HG03135 (cell line): ENCODE measurements around the gene MAPK1.
"Not testable (repeated sequence)": the region's sequence is repeated elsewhere in the genome, so short reads cannot be mapped to it uniquely, and the experiment has no call there.

Source experiments
- ATAC-seq: cut with Tn5 transposase; IDR thresholded peaks from one replicate; pipeline ENCODE4 v1.9.1; 2021; ENCODE audit warnings: mild to moderate bottlenecking, moderate library complexity; ENCODE audit not compliant: unreplicated experiment

Gene MAPK1

DNA sequence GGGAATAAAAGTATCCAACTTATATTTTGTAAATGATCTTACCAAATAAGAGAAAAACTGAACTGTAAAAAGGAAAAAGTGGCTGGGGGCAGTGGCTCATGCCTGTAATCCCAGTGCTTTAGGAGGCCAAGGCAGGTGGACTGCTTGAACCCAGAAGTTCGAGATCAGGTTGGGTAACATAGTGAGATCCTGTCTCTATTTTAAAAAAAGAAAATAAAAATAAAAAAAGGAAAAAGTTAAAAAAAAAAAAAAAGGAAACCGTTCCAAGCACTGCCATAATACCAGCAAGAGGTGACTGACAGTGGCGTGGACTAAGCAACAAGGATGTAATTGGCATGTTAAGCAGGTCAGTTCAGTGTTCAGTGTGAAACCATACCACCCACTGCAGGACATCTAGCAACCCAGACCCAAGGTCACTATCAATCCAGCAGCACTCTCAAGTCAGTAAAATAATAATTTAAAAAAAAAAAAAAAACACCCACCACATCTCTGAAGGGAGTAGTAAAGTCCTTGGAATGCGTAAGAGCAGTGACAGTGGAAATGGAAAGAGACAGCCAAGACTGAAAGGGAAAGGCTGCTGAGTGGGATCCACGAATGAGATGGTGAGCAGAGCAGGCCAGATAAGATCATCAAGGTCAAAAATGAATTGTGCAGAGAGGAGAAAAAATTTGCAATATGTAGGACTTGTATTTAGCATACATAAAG, 43.6 kb downstream of the MAPK1 start:
- ATAC-seq, result no peak

DNA sequence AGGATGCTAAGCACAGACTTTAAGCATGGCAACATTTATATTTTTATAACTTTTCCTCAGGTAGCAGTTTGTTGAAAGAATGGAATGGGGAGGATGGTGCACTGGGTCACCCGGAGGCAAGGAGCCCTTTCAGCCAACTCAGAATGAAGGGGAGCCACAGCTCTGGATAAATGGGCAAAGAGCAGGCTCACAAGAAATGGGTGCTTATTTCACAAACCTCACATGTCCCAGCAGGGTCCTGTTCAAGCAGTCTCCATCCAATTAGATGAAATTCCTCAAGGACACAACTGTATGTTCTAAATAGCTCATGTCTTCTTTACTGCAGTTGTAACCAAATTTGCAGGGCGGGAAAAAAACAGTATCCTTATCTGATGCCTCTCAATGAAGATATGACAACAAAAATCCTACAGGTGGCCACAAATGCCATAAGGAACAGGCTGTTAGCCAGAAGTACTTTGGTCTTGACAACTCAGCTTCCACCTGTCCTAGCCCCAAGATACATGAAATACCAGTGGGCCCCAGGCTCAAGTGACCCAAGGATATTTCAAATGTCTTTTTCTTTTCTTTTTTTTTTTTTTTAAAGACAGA, 48.2 kb downstream of the MAPK1 start:
- no peak for ATAC-seq

DNA sequence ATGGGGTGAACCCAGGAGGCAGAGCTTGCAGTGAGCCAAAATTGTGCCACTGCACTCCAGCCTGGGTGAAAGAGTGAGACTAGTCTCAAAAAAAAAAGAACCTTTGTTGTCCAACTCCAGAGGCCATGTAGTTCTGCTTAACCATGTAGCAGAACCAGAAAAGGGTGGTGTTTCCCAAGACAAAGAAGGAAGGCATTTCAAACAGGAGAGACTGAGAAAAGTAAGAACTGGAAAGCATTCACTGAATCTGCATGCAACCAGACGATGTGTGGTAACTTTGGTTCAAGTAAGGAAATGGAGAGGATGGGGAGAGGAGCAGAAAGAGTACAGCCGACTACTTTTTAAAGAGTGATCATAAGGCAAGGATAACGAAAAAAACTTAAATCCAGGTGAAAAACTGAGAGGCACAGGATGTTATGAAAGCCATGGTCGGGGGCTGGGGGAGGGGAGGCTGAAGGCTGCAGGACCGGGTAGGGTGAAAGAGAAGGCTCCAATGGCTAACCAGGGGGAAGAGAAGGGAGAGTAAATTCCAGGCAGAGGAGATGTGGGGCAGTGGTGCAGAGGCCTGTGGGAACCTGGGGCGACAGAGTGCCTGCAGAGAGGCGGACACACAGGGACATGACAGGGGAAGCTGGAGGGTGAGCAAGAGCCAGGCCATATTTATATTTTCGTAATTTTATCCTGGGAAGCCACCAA, 48.8 kb downstream of the MAPK1 start:
- no peak for ATAC-seq

DNA sequence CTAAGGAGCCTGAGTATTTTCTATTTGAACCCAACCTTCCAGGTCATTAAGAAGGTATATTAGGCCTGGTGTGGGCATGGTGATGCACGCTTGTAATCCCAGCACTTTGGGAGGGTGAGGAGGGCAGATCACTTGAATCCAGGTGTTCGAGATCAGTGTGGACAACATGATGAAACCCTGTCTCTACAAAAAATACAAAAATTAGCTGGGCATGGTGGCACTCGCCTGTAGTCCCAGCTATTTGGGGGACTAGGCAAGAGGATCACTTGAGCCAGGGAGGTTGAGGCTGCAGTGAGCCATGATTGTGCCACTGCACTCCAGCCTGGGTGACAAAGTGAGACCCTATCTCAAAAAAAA, 50.0 kb downstream of the MAPK1 start:
- not testable (repeated sequence) for ATAC-seq

DNA sequence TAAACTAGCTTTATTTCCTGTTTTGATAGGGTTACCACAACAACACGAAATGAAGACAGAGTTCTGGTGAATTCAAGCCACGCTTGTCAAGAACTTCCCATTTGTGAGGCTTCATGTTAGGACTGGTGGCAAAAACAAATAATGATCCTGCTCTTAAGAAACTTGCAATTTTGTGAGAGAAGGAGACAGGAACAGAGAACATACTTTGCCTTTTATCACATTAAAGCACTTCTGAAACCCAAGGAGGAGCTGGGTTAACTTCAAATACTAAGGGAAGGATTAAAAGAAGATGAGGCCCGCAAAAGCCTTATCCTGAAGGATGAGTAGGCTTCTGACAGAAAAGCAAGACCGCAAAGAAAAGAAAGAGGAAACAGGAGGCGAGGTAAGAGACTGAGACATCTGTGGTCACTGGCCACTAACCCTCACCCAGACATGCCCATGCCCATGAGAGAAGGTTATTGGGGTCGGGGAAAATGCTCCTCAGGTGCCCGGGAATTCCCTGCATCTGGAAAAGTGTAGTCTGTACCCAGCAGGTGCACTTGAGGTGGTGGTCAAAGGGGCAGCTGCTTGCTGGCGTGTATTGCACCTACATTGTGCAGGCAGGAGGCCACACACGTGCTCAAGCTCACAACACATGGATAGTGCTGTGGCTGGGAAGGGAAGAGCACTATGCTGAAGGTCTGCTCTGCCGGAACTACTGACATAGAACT, 50.5 kb downstream of the MAPK1 start:
- peak; percentile 79 for ATAC-seq

DNA sequence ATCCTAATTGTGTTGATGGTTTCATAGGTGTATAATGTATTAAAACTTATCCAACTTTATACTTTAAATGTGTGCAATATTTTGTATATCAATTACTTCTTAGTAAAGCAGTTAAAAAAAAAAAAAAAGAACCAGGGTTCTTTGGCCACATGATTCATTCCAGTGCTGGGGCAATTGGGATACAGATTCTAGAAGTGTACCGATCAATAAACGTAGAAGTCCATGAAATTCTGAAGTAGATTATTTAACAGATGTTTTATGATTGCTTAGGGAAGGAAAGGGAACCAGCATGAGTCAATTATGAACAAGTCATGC, 51.0 kb downstream of the MAPK1 start:
- no peak for ATAC-seq

DNA sequence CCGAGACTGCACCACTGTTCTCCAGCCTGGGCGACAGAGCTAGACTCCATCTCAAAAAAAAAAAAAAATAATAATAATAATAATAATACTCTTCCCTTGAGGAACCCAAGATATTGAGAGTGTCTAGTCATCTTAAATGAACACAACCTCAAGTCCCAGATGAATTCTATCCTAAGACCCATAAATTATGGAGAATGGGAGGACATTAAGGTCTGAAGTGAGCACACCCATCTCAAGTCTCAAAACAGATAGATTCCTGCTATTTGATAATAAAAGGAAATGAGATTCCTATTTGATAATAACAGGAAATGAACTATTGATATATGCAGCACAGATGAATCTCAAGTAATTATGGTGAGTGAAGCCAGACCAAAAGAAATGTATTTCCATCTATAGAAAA, 51.5 kb downstream of the MAPK1 start:
- ATAC-seq, result no peak

DNA sequence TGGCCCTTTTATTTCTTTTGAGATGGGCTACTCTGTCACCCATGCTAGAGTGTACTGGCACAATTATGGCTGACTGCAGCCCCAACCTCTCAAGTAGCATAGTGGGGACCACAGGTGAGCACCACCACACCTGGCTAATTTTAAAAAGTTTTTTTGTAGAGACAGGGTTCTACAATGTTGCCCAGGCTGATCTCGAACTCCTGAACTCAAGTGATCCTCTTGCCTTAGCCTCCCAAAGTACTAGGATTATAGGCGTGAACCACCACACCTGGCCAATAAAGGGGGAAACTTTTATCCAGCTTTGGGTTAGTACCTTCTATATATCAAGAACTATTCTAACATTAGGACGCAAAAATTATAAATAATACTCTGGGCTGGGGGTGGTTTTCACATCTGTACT, 52.1 kb downstream of the MAPK1 start:
- ATAC-seq, result no peak

DNA sequence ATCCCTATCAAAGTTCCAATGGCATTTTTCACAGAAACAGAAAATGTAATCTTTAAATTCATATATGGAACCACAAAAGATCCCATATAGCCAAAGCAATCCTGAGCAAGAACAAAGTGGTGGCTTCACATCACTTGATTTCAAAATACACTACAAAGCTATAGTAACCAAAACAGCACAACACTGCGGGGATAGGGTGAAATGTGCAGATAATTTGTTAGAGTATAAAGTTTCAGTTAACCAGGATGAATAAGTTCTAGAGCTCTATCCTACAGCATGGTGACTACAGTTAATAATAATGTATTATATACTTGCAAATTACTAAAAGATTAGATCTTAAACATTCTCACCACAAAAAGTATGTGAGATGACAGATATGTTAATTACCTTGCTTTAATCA, 55.5 kb downstream of the MAPK1 start:
- ATAC-seq, result no peak

DNA sequence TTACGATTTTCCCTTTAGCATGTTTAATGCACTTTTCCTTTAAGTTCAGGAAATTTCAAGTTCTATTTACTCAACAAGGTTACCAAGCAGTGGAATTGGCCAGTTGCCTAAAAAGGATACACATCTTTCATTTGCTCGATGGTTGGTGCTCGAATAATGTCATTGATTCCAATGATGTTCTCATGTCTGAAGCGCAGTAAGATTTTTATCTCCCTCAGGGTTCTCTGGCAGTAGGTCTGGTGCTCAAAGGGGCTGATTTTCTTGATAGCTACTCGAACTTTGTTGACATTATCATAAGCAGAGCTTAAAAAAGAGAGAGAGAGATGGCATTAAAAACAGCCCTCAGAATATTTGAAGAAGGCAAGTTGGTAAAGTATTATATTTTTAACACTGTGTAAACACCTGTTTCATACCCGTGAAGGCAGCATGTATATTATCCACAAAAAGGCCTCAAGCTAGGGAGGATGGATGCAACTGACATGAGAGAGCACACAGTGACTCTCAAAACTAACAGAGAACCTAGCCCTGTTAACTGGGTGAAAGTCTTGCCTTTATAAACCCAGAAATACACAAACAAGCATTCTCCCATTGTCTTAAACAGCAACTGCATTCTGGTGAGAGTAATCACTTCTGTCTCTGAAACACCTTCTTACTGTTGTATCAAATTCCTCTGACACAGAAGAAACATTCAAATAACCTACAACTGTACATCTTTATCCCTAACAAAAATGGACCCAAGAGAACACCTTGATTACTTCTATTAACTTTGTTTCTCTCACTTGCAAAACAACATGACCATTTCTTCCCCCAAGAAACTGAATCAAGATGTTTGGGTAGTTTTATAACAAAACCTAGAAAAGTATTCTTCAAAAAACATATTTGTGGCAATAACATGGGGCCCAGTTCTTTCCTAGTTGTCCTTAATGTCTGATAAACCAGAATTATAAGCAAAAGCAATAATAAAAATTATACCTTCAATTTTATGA, 59.6 kb downstream of the MAPK1 start:
- no peak for ATAC-seq

DNA sequence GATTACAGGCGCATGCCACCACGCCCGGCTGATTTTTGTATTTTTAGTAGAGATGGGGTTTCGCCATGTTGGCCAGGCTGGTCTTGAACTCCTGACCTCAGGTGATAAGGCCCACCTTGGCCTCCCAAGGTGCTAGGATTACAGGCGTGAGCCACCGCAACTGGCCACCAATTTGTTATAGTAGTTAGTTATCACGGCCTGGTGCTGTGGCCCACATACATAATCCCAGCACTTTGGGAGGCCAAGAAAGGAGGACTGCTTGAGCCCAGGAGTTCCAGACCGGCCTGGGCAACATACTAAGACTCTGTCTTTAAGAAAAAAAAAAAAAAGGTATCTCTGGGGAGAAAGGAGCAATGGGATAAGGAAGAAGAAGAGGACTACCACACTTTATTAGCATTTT, 62.1 kb downstream of the MAPK1 start:
- ATAC-seq, result not testable (repeated sequence)

DNA sequence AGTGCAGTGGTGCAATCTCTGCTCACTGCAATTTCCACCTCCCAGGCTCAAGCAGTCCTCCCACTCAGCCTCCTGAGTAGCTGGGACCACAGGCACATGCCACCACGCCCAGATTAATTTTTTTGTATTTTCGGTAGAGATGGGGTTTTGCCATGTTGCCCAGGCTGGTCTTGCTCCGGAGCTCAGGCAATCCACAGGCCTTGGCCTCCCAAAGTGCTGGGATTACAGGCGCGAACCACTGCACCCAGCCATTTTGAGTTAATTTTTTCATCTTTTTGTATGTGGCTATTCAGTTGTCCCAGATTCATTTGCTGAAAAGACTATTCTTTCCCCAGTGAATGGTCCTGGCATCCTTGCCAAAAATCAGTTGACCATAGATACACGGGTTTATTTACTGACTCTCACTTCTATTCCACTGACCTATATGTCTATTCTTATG, 63.6 kb downstream of the MAPK1 start:
- no peak for ATAC-seq

DNA sequence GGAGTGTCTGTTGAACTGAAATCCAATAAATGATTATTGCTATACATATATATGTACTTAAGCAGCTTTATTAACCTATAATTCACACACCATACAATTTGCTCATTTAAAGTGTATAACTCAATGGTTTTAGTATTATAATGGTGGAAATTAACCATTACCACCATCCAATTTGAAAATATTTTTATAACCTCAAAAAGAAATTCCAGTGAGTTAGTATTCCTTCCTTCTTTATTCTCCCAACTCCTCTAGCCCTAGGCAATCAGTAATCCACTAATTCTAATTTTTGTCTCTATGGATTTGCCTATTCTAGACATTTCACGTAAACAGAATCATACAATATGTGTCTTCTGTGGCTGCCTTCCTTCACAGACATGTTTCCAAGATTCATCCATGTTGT, 64.8 kb downstream of the MAPK1 start:
- ATAC-seq, result no peak

DNA sequence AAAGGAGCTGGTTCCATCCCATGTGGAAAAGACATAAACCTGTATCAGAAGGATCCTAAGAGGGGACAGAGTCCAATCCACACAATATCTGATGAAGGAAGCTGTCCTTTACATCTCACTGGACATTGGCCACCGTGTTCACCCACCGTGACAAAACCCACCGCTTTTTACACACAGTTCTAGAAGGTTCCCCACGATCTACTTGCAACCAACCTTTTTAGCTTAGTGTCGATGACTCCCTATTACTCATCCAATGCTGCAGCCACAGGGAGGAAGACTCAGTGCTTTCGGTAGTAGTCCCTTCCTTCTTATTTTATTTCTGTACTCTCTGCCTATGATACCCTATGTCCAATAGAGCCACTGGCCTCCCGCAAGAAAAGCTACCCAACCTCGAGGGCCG, 65.4 kb downstream of the MAPK1 start:
- no peak for ATAC-seq

DNA sequence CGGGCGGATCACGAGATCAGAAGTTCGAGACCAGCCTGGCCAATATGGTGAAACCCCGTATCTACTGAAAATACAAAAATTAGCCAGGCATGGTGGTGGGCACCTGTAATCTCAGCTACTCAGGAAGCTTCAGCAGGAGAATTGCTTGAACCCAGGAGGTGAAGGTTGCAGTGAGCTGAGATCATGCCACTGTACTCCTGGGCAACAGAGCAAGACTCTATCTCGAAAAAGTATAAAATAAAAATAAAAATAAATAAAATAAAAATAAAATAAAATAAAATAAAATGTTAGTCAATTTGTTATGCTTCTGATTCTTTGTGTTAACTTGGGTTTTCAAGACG, 66.2 kb downstream of the MAPK1 start:
- not testable (repeated sequence) for ATAC-seq

DNA sequence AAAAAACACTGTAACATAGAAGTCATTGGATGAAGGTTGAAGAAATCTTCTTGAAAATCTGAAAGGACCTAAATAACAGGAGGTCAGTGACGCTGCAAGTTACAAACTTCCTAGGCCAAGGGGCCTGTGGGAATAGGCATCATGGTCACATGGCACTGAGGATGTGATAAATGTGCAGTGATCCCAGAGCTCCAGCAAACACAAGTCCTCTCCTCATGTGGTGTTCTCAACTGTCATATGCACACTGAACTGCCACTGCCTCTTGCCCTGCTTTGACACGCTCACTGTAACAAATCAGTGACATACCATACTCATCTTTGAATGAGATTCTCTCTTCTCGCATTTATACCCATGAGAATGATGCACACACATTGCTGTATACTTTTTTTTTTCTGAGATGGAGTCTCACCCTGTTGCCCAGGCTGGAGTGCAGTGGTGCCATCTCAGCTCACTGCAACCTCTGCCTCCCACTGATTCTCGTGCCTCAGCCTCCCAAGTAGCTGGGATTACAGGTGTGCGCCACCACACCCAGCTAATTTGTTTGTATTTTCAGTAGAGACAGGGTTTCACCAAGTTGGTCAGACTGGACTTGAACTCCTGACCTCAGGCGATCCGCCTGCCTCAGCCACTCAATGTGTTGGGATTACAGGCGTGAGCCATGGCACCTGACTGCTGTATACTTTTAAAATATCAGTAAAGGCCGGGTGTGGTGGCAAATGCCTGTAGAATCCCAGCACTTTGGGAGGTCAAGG, 66.7 kb downstream of the MAPK1 start:
- no peak for ATAC-seq

DNA sequence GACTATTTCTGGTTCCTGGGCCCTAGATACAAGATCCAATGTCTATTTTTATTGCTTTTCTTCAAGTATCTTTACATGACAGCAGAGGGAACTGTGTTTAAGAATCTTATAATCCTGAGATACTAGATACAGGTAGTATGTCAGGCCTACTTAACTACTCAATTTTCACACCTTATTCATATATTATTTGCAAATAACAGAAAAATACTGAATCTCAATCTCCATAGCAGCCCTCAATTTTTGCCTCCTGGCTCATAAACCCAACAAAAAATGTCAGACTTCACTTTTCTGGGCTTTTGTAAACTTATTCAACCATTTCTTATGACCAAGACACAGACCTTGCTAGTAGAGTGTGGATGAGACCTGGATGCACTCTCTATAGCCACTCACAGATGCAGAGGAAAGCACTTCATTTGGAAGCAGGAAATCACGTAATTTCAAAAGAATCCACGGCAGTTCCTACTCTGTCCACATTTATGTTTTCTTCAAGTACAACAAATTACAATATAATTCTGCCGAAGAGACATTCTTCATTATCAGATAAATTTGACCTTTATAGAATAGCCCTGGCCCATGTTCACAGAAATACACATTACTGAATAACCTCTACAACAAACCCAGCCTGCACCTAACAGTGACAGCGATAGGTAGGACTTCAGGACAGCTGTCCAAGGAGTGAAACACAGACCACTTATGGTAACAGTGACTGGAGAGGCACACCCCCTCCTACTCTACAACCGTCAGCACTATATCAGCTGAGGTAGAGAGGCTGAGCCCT, 69.8 kb downstream of the MAPK1 start:
- no peak for ATAC-seq

DNA sequence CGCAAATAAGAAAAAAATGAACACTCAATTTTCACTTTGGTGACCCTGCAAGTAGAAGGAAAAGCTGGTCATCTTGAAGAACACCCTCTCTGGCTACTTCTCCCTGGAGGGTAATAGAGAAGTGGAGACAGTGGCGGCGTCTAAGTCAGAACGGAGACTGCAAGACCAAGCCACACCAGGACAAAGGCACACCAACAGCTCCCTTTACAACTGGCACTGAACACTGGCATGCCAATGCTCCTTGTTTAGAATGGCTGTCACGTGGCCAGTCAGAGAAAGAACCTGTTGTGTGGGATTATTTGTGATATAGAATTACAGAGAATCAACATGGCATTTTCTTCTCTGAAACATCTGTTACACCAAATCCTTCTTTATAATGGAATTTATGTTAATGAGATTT, 70.6 kb downstream of the MAPK1 start:
- ATAC-seq, result no peak

DNA sequence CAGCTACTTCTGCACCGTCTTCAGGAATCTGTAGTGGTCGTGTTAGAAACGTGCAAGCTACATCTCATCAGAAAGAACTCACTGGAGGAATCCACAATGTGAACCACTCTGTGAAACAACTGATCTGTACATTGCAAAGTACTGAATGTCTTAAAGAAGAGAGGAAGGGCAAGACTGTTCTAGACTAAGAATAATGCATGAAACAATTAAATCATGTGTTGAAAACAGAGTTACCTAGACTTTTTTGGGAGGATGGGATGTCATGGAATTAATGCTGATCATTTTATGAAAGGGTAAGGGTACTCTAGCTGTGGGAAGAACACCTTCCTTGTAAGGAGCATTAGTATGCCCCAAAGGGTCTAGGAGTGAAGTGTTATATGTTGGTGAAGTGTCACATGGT, 71.2 kb downstream of the MAPK1 start:
- ATAC-seq, result no peak
